Thyroid gland (tissue), 4 donors: ENCODE measurements around the gene NUDCD2. TPM values are rescaled to one million over a fixed set of nuclear protein-coding genes. Genes with fewer than 3 reads are reported as not detected.

Source experiments
- DNase-seq, 2 donors: peaks; one replicate each; pipeline ENCODE4 v3.0.0-alpha.2; 2019
- H3K27ac ChIP-seq, 3 donors: fragments of 200-600 bp; sonication (generic); 1 replicate in 2 of 3; 2 replicates in 1 of 3; pipeline ENCODE4 v1.5.1; 2016 to 2019; ENCODE audit warnings: mild to moderate bottlenecking in 1 of 3, moderate library complexity in 1 of 3
- H3K27me3 ChIP-seq: fragments of 200-600 bp; sonication (generic); one replicate; pipeline ENCODE4 v1.5.1; 2019
- H3K36me3 ChIP-seq, 2 donors: fragments of 200-600 bp; sonication (generic); one replicate each; pipeline ENCODE4 v1.5.1; 2016 to 2019
- H3K4me1 ChIP-seq, 2 donors: fragments of 200-600 bp; sonication (generic); one replicate each; pipeline ENCODE4 v1.5.1; 2017 to 2019
- H3K4me3 ChIP-seq, 3 donors: fragments of 200-600 bp; sonication (generic); replicated peaks in 1 of 3; 1 replicate in 2 of 3; 2 replicates in 1 of 3; pipeline ENCODE4 v1.5.1; 2016; ENCODE audit warnings: mild to moderate bottlenecking in 1 of 3
- H3K9me3 ChIP-seq: fragments of 200-600 bp; sonication (generic); one replicate; pipeline ENCODE4 v1.5.1; 2017
- POLR2A ChIP-seq, 2 donors: fragments of 450-650 bp; IDR thresholded peaks; one replicate each; pipeline ENCODE4 v1.6.1; 2017; ENCODE audit warnings: antibody characterized with exemption in 2 of 2, mild to moderate bottlenecking in 2 of 2, moderate library complexity in 1 of 2
- WGBS, 2 donors: methylation state at CpG; one replicate each; pipeline ENCODE4 v1.1.5; 2017; 5-methylcytosine and 5-hydroxymethylcytosine counted together
- intact Hi-C: fragments of 100-400 bp; cut with DNase I; formaldehyde crosslinking; loops from one replicate; pipeline ENCODE4 v1.15.1; 2023
- total RNA-seq, 4 donors: library from RNA; depleted of rRNA; stranded (reverse); fragments of >200 nt; gene quantifications; one replicate each; pipeline ENCODE4 v1.2.3, GENCODE V29; 2016
- TF ChIP-seq, protein P1 (sequence below), 6 experiments: fragments of 200-600 bp in 3 of 6; fragments of 450-650 bp in 3 of 6; sonication (generic) in 3 of 6; IDR thresholded peaks; one replicate each; pipeline ENCODE4 v1.5.1; 2016 to 2019; ENCODE audit warnings: antibody characterized with exemption in 6 of 6, mild to moderate bottlenecking in 2 of 6, inconsistent platforms in 1 of 6, moderate library complexity in 1 of 6

NUDCD2 gene
- total RNA-seq, 4 donors from 2014 or later, result 7.0 to 19.5 (median 14.8) TPM

DNA sequence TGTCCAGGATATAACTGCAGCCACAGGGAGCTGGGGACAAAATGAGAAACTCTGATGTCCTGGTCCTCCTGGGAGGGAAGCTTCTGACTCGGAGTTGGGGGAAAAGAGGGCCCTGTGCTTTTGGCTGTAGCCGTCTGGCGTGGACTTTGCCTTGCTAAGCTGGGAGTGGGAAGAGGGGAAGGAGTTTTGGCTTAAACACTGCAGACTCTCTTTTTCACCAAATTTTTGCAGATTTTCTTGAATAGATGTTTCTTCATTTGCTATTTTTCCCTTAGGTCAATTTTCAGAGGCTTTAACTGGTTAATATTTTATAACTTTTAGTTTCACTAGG is 29.8 kb upstream of the NUDCD2 start:
- Histone ChIP-seq H3K4me3 (no peak overlapping the region), H3K36me3 (no peaks in the 10 kb centered on the region), H3K9me3 (no peaks in the 10 kb centered on the region), H3K27ac (no peak overlapping the region), H3K4me1 (no peaks in the 10 kb centered on the region), H3K27me3 (no peaks in the 10 kb centered on the region)
- WGBS, 2 donors, result 97 to 99% methylated on average over 3 of the region's 3 CpGs
- TF ChIP-seq POLR2A (IDR thresholded peaks at IDR 0.05), result no peak
- TF ChIP-seq, protein P1, sequence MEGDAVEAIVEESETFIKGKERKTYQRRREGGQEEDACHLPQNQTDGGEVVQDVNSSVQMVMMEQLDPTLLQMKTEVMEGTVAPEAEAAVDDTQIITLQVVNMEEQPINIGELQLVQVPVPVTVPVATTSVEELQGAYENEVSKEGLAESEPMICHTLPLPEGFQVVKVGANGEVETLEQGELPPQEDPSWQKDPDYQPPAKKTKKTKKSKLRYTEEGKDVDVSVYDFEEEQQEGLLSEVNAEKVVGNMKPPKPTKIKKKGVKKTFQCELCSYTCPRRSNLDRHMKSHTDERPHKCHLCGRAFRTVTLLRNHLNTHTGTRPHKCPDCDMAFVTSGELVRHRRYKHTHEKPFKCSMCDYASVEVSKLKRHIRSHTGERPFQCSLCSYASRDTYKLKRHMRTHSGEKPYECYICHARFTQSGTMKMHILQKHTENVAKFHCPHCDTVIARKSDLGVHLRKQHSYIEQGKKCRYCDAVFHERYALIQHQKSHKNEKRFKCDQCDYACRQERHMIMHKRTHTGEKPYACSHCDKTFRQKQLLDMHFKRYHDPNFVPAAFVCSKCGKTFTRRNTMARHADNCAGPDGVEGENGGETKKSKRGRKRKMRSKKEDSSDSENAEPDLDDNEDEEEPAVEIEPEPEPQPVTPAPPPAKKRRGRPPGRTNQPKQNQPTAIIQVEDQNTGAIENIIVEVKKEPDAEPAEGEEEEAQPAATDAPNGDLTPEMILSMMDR (IDR thresholded peaks at IDR 0.05), result no peak
- DNase-seq, result no peak
- intact Hi-C loops, result no loop called here

DNA sequence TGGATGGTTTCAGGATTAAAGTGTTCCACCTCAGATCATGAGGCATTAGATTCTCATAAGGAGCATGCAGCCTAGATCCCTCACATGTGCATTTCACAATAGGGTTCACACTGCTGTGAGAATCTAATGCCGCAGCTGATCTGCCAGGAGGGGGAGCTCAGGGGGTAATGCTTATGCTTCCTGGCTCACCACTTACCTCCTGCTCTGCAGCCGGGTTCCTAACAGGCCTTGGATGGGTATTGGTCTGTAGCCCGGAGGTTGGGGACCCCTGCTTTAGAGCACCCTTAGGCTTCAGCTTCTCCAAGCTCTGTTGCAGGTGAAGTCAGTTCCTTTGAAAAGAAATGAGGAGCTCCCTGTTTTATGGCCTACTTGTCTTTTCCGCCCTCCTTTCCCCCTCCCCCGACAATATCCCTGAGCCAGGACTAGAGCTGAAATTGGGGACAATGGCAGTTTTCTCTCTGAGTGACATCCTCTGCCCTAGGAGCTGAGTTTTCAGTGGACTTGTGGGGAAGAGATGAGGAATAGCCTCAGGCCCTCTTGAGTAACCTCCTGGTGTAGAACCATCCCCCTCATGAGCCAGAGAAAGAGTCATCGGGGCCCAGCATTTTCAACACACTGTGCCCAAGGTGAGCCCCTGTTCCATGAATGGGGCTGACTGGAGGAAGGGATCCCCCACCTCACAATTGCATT is 29.3 kb upstream of the NUDCD2 start:
- WGBS, 2 donors, result 83 to 98% methylated on average over 5 to 6 of the region's 6 CpGs

DNA sequence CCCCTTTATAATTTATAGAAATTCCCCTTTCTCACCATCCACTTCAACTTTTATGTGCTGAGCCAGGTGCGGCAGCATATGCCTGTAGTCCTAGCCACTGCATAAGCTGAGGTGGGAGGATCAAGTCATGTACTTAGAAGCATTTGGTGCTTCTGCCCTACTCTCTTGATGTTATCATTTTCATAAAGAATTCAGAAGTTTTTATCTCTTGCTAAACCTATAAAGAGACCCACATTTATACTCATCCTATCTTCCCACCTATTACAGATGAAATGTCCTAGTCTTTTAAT is 19.0 kb upstream of the NUDCD2 start:
- H3K27ac ChIP-seq, result no peak overlapping the region
- H3K27me3 ChIP-seq, result no peaks in the 10 kb centered on the region
- TF ChIP-seq, protein P1 (IDR thresholded peaks at IDR 0.05), result no peak
- no peak for TF ChIP-seq POLR2A (IDR thresholded peaks at IDR 0.05)
- intact Hi-C loops, result no loop called here
- no peaks in the 10 kb centered on the region for H3K36me3 ChIP-seq
- 95 to 100% methylated on average over 1 of the region's 1 CpG for WGBS, 2 donors
- DNase-seq, result no peak
- no peaks in the 10 kb centered on the region for H3K4me1 ChIP-seq
- H3K9me3 ChIP-seq, result no peaks in the 10 kb centered on the region
- H3K4me3 ChIP-seq, result no peak overlapping the region

More for the DNA sequence above, 29.3 kb upstream of the NUDCD2 start:
- Histone ChIP-seq H3K27ac (no peak overlapping the region), H3K36me3 (no peaks in the 10 kb centered on the region), H3K9me3 (no peaks in the 10 kb centered on the region), H3K4me3 (no peak overlapping the region), H3K4me1 (no peaks in the 10 kb centered on the region), H3K27me3 (no peaks in the 10 kb centered on the region)
- TF ChIP-seq POLR2A (IDR thresholded peaks at IDR 0.05), result no peak
- TF ChIP-seq, protein P1 (IDR thresholded peaks at IDR 0.05), result no peak
- intact Hi-C loops, result no loop called here
- no peak for DNase-seq

DNA sequence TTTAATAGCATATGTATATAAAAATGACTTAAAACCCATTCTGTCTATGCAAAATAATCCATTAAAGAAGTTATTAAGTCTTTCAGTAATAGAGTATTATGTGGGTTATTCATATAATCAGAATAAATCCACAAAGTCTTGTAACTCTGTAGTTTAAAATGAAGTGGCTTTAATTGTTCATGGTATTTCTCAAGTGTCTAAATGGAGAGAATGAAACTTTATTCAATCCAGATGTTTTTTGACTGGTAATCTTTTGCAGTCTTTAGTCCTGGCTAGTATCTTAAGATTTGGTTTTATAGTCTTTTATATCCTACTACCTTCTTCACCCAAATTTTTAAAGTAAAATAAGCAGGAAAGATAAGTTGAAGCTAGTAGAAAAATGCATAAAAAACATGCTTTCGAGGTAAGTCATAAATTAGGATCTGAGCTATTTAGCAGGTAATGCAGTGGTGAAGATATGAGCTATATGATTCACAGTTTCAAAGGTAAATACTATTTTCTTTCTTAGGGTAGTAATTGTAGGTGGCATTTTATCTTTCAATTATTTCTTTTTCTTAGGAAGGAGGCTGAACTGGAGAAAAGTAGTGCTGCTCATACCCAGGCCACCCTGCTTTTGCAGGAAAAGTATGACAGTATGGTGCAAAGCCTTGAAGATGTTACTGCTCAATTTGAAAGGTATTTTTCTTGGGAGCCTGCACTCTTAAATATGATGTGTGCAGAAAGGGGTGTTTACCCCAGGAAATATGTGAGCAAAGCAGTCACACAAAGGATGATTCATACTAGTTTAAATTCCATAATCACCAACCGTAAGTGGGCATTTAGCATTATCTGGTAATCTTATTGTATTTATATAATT is 18.5 kb upstream of the NUDCD2 start:
- Histone ChIP-seq H3K27me3 (no peaks in the 10 kb centered on the region), H3K4me1 (no peaks in the 10 kb centered on the region), H3K9me3 (no peaks in the 10 kb centered on the region), H3K4me3 (no peak overlapping the region), H3K36me3 (no peaks in the 10 kb centered on the region), H3K27ac (no peak overlapping the region)
- no peak for DNase-seq
- TF ChIP-seq, protein P1 (IDR thresholded peaks at IDR 0.05), result no peak
- TF ChIP-seq POLR2A (IDR thresholded peaks at IDR 0.05), result no peak
- intact Hi-C loops, result no loop called here
- WGBS, 2 donors, result 93 to 97% methylated on average over 2 of the region's 2 CpGs

DNA sequence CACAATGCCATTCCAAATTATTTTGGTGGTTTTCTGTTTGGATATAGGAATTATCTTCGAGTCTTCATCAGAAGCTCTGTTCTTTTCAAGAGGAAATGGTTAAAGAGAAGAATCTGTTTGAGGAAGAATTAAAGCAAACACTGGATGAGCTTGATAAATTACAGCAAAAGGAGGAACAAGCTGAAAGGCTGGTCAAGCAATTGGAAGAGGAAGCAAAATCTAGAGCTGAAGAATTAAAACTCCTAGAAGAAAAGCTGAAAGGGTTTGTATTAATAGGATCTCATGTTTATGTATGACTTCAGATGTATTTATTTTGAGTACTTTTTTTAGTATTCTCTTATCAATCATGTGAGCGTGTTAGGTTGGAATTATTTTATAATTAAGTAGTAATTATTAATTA is 15.5 kb upstream of the NUDCD2 start:
- no peak for TF ChIP-seq POLR2A (IDR thresholded peaks at IDR 0.05)
- TF ChIP-seq, protein P1 (IDR thresholded peaks at IDR 0.05), result no peak
- Histone ChIP-seq H3K4me1 (no peaks in the 10 kb centered on the region), H3K27me3 (no peaks in the 10 kb centered on the region), H3K9me3 (no peaks in the 10 kb centered on the region), H3K4me3 (no peak overlapping the region), H3K27ac (no peak overlapping the region), H3K36me3 (no peaks in the 10 kb centered on the region)
- WGBS, 2 donors, result 89 to 93% methylated on average over 2 of the region's 2 CpGs
- intact Hi-C loops, result no loop called here
- no peak for DNase-seq
